A549 (cell line): ENCODE data around the gene KCNJ14.

Experiments used
- EP300 ChIP-seq, 2 experiments: fragments of >200 bp; sonication (Bioruptor Twin); formaldehyde crosslinking; IDR thresholded peaks; 2 replicates in 1 of 2; 3 replicates in 1 of 2; pipeline ENCODE4 v1.6.1; 2016 to 2017
- FOSL2 ChIP-seq, 2 experiments: fragments of 450-650 bp in 1 of 2; fragments of >200 bp in 1 of 2; sonication (Bioruptor Twin) in 1 of 2; formaldehyde crosslinking; IDR thresholded peaks; 2 replicates each; pipeline versions ENCODE4 v1.5.0 to v1.6.1; 2016 to 2020; ENCODE audit warnings: mild to moderate bottlenecking in 1 of 2, moderate library complexity in 1 of 2
- HDAC2 ChIP-seq: fragments of 200-600 bp; sonication (generic); IDR thresholded peaks from 2 replicates; pipeline ENCODE4 v1.6.1; 2016
- HEYL ChIP-seq: fragments of 250-450 bp; sonication (Bioruptor Pico); IDR thresholded peaks from 2 replicates; pipeline ENCODE4 v1.8.0; 2021; ENCODE audit warnings: mild to moderate bottlenecking, moderate library complexity
- POLR2A ChIP-seq: IDR thresholded peaks from 2 replicates; pipeline ENCODE4 v1.6.1; 2012; ENCODE audit warnings: mild to moderate bottlenecking, low read length
- RAD21 ChIP-seq, 2 experiments: fragments of >200 bp in 1 of 2; sonication (Bioruptor Twin) in 1 of 2; formaldehyde crosslinking in 1 of 2; IDR thresholded peaks in 1 of 2; conservative IDR thresholded peaks in 1 of 2; 2 replicates in 1 of 2; 3 replicates in 1 of 2; pipeline ENCODE4 v1.6.1; 2012 to 2018; ENCODE audit warnings: inconsistent platforms in 1 of 2
- ZNF302 ChIP-seq: fragments of 250-450 bp; sonication (Bioruptor Pico); IDR thresholded peaks from 2 replicates; pipeline ENCODE4 v1.9.0; 2021; ENCODE audit warnings: inconsistent platforms, mild to moderate bottlenecking, moderate library complexity
- TF ChIP-seq, protein P1 (sequence below): fragments of 250-450 bp; sonication (Bioruptor Pico); IDR thresholded peaks from 2 replicates; pipeline ENCODE4 v1.5.0; 2021; ENCODE audit warnings: mild to moderate bottlenecking, moderate library complexity, borderline replicate concordance

DNA sequence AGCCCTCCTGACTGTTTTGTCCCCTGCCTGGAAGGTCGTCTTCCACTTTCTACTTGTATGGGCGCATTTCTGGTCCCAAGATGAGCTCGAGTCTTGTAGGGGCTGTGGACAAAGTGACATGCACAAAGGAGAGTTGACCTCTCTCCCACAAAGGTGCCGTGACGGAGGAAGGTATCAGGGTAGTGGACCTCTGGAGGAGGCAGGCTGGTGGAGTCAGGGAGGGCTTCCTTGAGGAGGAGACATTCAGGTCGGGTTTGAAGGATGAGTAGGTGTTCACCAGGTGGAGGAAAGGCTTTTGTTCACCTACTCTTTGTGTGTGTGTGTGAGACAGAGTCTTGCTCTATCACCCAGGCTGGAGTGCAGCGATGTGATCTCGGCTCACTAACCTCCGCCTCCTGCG lies 15.5 kb downstream of the KCNJ14 start:
- TF ChIP-seq HDAC2 (no peak), HEYL (CRISPR knock-in tag) (no peak), RAD21 (conservative IDR thresholded peaks at IDR 0.05 in 1 of 2, IDR thresholded peaks at IDR 0.05 in 1 of 2) (no peak), POLR2A (no peak), ZNF302 (no peak), EP300 (IDR thresholded peaks at IDR 0.05) (no peak), FOSL2 (IDR thresholded peaks at IDR 0.05) (no peak), FOSL2 (CRISPR knock-in tag; IDR thresholded peaks at IDR 0.05) (no peak)
- TF ChIP-seq, protein P1, sequence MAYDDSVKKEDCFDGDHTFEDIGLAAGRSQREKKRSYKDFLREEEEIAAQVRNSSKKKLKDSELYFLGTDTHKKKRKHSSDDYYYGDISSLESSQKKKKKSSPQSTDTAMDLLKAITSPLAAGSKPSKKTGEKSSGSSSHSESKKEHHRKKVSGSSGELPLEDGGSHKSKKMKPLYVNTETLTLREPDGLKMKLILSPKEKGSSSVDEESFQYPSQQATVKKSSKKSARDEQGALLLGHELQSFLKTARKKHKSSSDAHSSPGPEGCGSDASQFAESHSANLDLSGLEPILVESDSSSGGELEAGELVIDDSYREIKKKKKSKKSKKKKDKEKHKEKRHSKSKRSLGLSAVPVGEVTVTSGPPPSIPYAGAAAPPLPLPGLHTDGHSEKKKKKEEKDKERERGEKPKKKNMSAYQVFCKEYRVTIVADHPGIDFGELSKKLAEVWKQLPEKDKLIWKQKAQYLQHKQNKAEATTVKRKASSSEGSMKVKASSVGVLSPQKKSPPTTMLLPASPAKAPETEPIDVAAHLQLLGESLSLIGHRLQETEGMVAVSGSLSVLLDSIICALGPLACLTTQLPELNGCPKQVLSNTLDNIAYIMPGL (CRISPR knock-in tag), result no peak
